Hepatocyte (in vitro differentiated cells): ENCODE results near the gene UBE2I. TPM values are rescaled to one million over a fixed set of nuclear protein-coding genes. Genes with fewer than 3 reads are reported as not detected.

Experiments
- DNase-seq: peaks from one replicate; pipeline ENCODE4 v3.0.0-alpha.2; 2016; ENCODE audit warnings: low spot score
- H2AFZ ChIP-seq: fragments of 200-600 bp; sonication (generic); 2 replicates; pipeline ENCODE4 v1.6.0; 2016; ENCODE audit warnings: antibody characterized with exemption, mild to moderate bottlenecking
- H3K27ac ChIP-seq: fragments of 200-600 bp; sonication (generic); 2 replicates; pipeline ENCODE4 v1.5.1; 2016; ENCODE audit warnings: mild to moderate bottlenecking
- H3K27me3 ChIP-seq: fragments of 200-600 bp; sonication (generic); 2 replicates; pipeline ENCODE4 v1.6.1; 2016
- H3K36me3 ChIP-seq: fragments of 200-600 bp; sonication (generic); replicated peaks from 2 replicates; pipeline ENCODE4 v1.5.1; 2016; ENCODE audit warnings: low read depth; ENCODE audit not compliant: insufficient read depth
- H3K4me1 ChIP-seq: fragments of 200-600 bp; sonication (generic); 2 replicates; pipeline ENCODE4 v1.5.1; 2016; ENCODE audit warnings: mild to moderate bottlenecking, moderate library complexity; ENCODE audit not compliant: insufficient read depth
- H3K4me2 ChIP-seq: fragments of 200-600 bp; sonication (generic); 2 replicates; pipeline ENCODE4 v1.6.0; 2016
- H3K4me3 ChIP-seq: fragments of 200-600 bp; sonication (generic); 2 replicates; pipeline ENCODE4 v1.5.1; 2016; ENCODE audit warnings: mild to moderate bottlenecking
- H3K79me2 ChIP-seq: fragments of 200-600 bp; sonication (generic); 2 replicates; pipeline ENCODE4 v1.6.0; 2017; ENCODE audit warnings: mild to moderate bottlenecking
- H3K9me2 ChIP-seq: fragments of 200-600 bp; sonication (generic); replicated peaks from 2 replicates; pipeline ENCODE4 v1.6.0; 2017; ENCODE audit warnings: mild to moderate bottlenecking; ENCODE audit not compliant: insufficient read depth
- H3K9me3 ChIP-seq: fragments of 200-600 bp; sonication (generic); 2 replicates; pipeline ENCODE4 v1.5.1; 2016; ENCODE audit warnings: low read depth, mild to moderate bottlenecking
- H4K20me1 ChIP-seq: fragments of 200-600 bp; sonication (generic); 2 replicates; pipeline ENCODE4 v1.6.0; 2016; ENCODE audit warnings: mild to moderate bottlenecking; ENCODE audit not compliant: insufficient read depth, poor library complexity, severe bottlenecking
- EZH2 ChIP-seq: fragments of 200-600 bp; sonication (generic); IDR thresholded peaks from 2 replicates; pipeline ENCODE4 v1.6.1; 2016; ENCODE audit warnings: antibody characterized with exemption, mild to moderate bottlenecking, borderline replicate concordance
- EZH2phosphoT487 ChIP-seq: fragments of 200-600 bp; sonication (generic); IDR thresholded peaks from one replicate; pipeline ENCODE4 v1.6.1; 2018; ENCODE audit warnings: antibody characterized with exemption, mild to moderate bottlenecking, low read depth, moderate library complexity; ENCODE audit not compliant: unreplicated experiment, severe bottlenecking
- WGBS: methylation state at CpG from one replicate; pipeline ENCODE4 v1.1.6; 2016; ENCODE audit warnings: low lambda C conversion rate; ENCODE audit errors: missing lambda C conversion rate; 5-methylcytosine and 5-hydroxymethylcytosine counted together
- polyA plus RNA-seq: library from polyadenylated mRNA; unstranded; fragments of >200 nt; fragmentation: Nextera tagmentation; extraction: Ambion mirVana; gene quantifications from 2 replicates; pipeline ENCODE4 v1.2.1, GENCODE V29; 2016
- total RNA-seq: library from RNA; depleted of rRNA; stranded (reverse); fragments of >200 nt; gene quantifications from 2 replicates; pipeline ENCODE4 v1.2.3, GENCODE V29; 2014
- TF ChIP-seq, protein P1 (sequence below): fragments of 200-600 bp; sonication (generic); IDR thresholded peaks from 2 replicates; pipeline ENCODE4 v1.5.1; 2016; ENCODE audit warnings: antibody characterized with exemption, mild to moderate bottlenecking; ENCODE audit not compliant: poor library complexity

UBE2I gene
- total and polyA plus RNA-seq, 2 experiments from 2014 or later: 76.0 to 150 TPM

DNA sequence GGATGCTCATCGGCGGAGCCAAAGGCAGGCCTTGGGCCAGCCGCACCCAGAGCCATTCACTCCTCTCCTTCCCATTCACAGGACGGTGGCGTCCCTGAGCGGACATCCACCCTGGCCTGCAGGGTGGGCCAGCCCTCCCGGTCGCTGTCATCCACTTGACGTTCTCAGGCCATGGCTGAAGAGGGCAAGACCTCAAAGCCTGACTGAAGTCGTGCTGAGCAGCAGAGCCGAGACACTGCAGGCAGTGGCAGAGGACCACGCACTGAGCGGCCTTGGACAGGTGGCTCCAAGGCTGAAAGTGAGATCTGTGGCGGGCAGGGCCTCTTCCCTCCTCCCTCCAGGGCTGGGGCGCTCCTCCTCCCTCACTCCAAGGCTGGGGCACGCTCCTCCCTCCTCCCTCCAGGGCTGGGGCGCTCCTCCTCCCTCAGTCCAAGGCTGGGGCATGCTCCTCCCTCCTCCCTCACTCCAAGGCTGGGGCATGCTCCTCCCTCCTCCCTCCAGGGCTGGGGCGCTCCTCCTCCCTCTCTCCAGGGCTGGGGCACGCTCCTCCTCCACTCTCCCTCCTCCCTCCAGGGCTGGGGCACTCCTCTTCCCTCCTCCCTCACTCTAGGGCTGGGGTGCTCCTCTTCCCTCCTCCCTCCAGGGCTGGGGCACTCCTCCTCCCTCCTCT, 66.4 kb downstream of the UBE2I start:
- TF ChIP-seq, protein P1, sequence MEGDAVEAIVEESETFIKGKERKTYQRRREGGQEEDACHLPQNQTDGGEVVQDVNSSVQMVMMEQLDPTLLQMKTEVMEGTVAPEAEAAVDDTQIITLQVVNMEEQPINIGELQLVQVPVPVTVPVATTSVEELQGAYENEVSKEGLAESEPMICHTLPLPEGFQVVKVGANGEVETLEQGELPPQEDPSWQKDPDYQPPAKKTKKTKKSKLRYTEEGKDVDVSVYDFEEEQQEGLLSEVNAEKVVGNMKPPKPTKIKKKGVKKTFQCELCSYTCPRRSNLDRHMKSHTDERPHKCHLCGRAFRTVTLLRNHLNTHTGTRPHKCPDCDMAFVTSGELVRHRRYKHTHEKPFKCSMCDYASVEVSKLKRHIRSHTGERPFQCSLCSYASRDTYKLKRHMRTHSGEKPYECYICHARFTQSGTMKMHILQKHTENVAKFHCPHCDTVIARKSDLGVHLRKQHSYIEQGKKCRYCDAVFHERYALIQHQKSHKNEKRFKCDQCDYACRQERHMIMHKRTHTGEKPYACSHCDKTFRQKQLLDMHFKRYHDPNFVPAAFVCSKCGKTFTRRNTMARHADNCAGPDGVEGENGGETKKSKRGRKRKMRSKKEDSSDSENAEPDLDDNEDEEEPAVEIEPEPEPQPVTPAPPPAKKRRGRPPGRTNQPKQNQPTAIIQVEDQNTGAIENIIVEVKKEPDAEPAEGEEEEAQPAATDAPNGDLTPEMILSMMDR: no peak
- TF ChIP-seq EZH2phosphoT487 (no peak), EZH2 (no peak)
- Histone ChIP-seq H3K4me2 (no peak overlapping the region), H3K9me3 (no peaks in the 10 kb centered on the region), H2AFZ (no peak overlapping the region), H3K9me2 (no peaks in the 10 kb centered on the region), H3K79me2 (no peaks in the 10 kb centered on the region), H3K4me3 (no peak overlapping the region), H3K27ac (no peak overlapping the region), H3K36me3 (no peaks in the 10 kb centered on the region), H3K4me1 (peaks cover 7% of the 10 kb centered on the region), H3K27me3 (no peaks in the 10 kb centered on the region), H4K20me1 (peaks cover 20% of the 10 kb centered on the region)
- 95% methylated on average over 17 of the region's 19 CpGs for WGBS
- no peak for DNase-seq

Other genes starting within 250 kb of the UBE2I start
- 0.77 TPM in 1 of 2 replicates, not detected in the other for gene SSTR5, start 236.9 kb upstream of the UBE2I start, total RNA-seq
- gene SSTR5, start 236.9 kb upstream of the UBE2I start, polyA plus RNA-seq: 1.3 TPM in 1 of 2 replicates, not detected in the other
- not detected in 2 replicates for gene C1QTNF8, start 213.4 kb upstream of the UBE2I start, total RNA-seq
- gene C1QTNF8, start 213.4 kb upstream of the UBE2I start, polyA plus RNA-seq: 0.10 TPM in 1 of 2 replicates, not detected in the other
- 8.6 and 9.1 TPM in 2 replicates for gene CACNA1H, start 156.5 kb upstream of the UBE2I start, total RNA-seq
- 9.1 and 9.7 TPM in 2 replicates for gene CACNA1H, start 156.5 kb upstream of the UBE2I start, polyA plus RNA-seq
- 0.67 and 1.3 TPM in 2 replicates for gene TPSG1, start 84.4 kb upstream of the UBE2I start, total RNA-seq
- gene TPSG1, start 84.4 kb upstream of the UBE2I start, polyA plus RNA-seq: 2.0 and 2.3 TPM in 2 replicates
- gene TPSB2, start 79.5 kb upstream of the UBE2I start, total RNA-seq: not detected in 2 replicates
- gene TPSB2, start 79.5 kb upstream of the UBE2I start, polyA plus RNA-seq: not detected in 2 replicates
- not detected in 2 replicates for gene TPSAB1, start 68.9 kb upstream of the UBE2I start, total RNA-seq
- gene TPSAB1, start 68.9 kb upstream of the UBE2I start, polyA plus RNA-seq: not detected in 2 replicates
- gene TPSD1, start 53.6 kb upstream of the UBE2I start, total RNA-seq: not detected in 2 replicates
- not detected in 2 replicates for gene TPSD1, start 53.6 kb upstream of the UBE2I start, polyA plus RNA-seq
- gene BAIAP3, start 24.0 kb downstream of the UBE2I start, total RNA-seq: 1.8 and 3.0 TPM in 2 replicates
- gene BAIAP3, start 24.0 kb downstream of the UBE2I start, polyA plus RNA-seq: 2.4 and 5.5 TPM in 2 replicates
- gene TSR3, start 42.2 kb downstream of the UBE2I start, total RNA-seq: 65.5 and 73.0 TPM in 2 replicates
- gene TSR3, start 42.2 kb downstream of the UBE2I start, polyA plus RNA-seq: 137 and 138 TPM in 2 replicates
- 70.1 and 76.6 TPM in 2 replicates for gene GNPTG, start 42.3 kb downstream of the UBE2I start, total RNA-seq
- 133 and 161 TPM in 2 replicates for gene GNPTG, start 42.3 kb downstream of the UBE2I start, polyA plus RNA-seq
- gene UNKL, start 105.1 kb downstream of the UBE2I start, total RNA-seq: 5.5 and 10.3 TPM in 2 replicates
- 8.5 and 9.6 TPM in 2 replicates for gene UNKL, start 105.1 kb downstream of the UBE2I start, polyA plus RNA-seq
- gene UQCC4, start 111.1 kb downstream of the UBE2I start, total RNA-seq: 16.0 and 17.3 TPM in 2 replicates
- gene UQCC4, start 111.1 kb downstream of the UBE2I start, polyA plus RNA-seq: 24.0 and 36.6 TPM in 2 replicates
- gene PERCC1, start 121.4 kb downstream of the UBE2I start, total RNA-seq: 2.0 and 2.5 TPM in 2 replicates
- gene PERCC1, start 121.4 kb downstream of the UBE2I start, polyA plus RNA-seq: not detected in 2 replicates
- gene CCDC154, start 134.9 kb downstream of the UBE2I start, total RNA-seq: 0.33 and 0.64 TPM in 2 replicates
- 1.6 and 4.6 TPM in 2 replicates for gene CCDC154, start 134.9 kb downstream of the UBE2I start, polyA plus RNA-seq
- 47.4 and 56.3 TPM in 2 replicates for gene CLCN7, start 165.4 kb downstream of the UBE2I start, total RNA-seq
- 107 and 127 TPM in 2 replicates for gene CLCN7, start 165.4 kb downstream of the UBE2I start, polyA plus RNA-seq
- gene PTX4, start 179.3 kb downstream of the UBE2I start, total RNA-seq: not detected in 2 replicates
- not detected in 2 replicates for gene PTX4, start 179.3 kb downstream of the UBE2I start, polyA plus RNA-seq
- 12.0 and 22.8 TPM in 2 replicates for gene TELO2, start 183.7 kb downstream of the UBE2I start, total RNA-seq
- gene TELO2, start 183.7 kb downstream of the UBE2I start, polyA plus RNA-seq: 50.9 and 60.3 TPM in 2 replicates
- 4.7 and 5.4 TPM in 2 replicates for gene TMEM204, start 224.0 kb downstream of the UBE2I start, total RNA-seq
- gene TMEM204, start 224.0 kb downstream of the UBE2I start, polyA plus RNA-seq: 2.7 and 4.3 TPM in 2 replicates